Thymus (tissue), 11 donors: ENCODE data around the gene NPLOC4. TPM values are rescaled to one million over a fixed set of nuclear protein-coding genes. Genes with fewer than 3 reads are reported as not detected.

ENCODE experiments used
- DNase-seq, 9 donors: peaks; one replicate each; pipeline ENCODE4 v3.0.0-alpha.2; 2013; ENCODE audit warnings: low spot score in 9 of 9, low read depth in 6 of 9, missing footprints in 1 of 9
- H3K27ac ChIP-seq, 2 donors: one replicate each; pipeline ENCODE4 v1.5.1; 2013; ENCODE audit warnings: control low read depth in 1 of 2, low read depth in 1 of 2, low read length in 1 of 2, mild to moderate bottlenecking in 1 of 2, moderate library complexity in 1 of 2
- H3K27me3 ChIP-seq, 2 donors: one replicate each; pipeline ENCODE4 v1.5.1; 2013; ENCODE audit warnings: low read length in 1 of 2; ENCODE audit not compliant: control insufficient read depth in 2 of 2, insufficient read depth in 1 of 2
- H3K36me3 ChIP-seq, 2 donors: one replicate each; pipeline ENCODE4 v1.5.1; 2013; ENCODE audit warnings: low read length in 1 of 2, mild to moderate bottlenecking in 1 of 2, moderate library complexity in 1 of 2; ENCODE audit not compliant: control insufficient read depth in 2 of 2, insufficient read depth in 2 of 2
- H3K4me1 ChIP-seq, 2 donors: one replicate each; pipeline ENCODE4 v1.5.1; 2013; ENCODE audit warnings: low read length in 2 of 2; ENCODE audit not compliant: control insufficient read depth in 2 of 2, insufficient read depth in 2 of 2
- H3K4me3 ChIP-seq, 2 donors: one replicate each; pipeline ENCODE4 v1.5.1; 2013; ENCODE audit warnings: low read length in 2 of 2, control low read depth in 1 of 2, mild to moderate bottlenecking in 1 of 2
- H3K9me3 ChIP-seq, 2 donors: one replicate each; pipeline ENCODE4 v1.5.1; 2013; ENCODE audit warnings: low read length in 1 of 2, mild to moderate bottlenecking in 1 of 2; ENCODE audit not compliant: control insufficient read depth in 2 of 2, insufficient read depth in 1 of 2
- WGBS: extraction: QIAGEN DNeasy Blood & Tissue Kit; methylation state at CpG from one replicate; pipeline ENCODE4 v1.1.7; 2013; 5-methylcytosine and 5-hydroxymethylcytosine counted together
- polyA plus RNA-seq: library from polyadenylated mRNA; stranded (reverse); fragments of 200-250 nt; gene quantifications from one replicate; pipeline ENCODE4 v1.2.3, GENCODE V29; 2013
- total RNA-seq: library from RNA; stranded (reverse); fragments of 120-200 nt; gene quantifications from one replicate; pipeline ENCODE4 v1.2.4, GENCODE V29; 2013
- donor health status: healthy.

Gene NPLOC4
- total and polyA plus RNA-seq, 2 donors = 26.1 to 43.3 TPM

- H3K36me3 ChIP-seq = peaks cover 21 to 24% of the 10 kb centered on the region in 2 donors
- peaks cover 21 to 56% of the 10 kb centered on the region in 2 donors for H3K27me3 ChIP-seq
- H3K9me3 ChIP-seq = peaks cover 0 to 11% of the 10 kb centered on the region in 2 donors
- peak overlapping the region; percentile 60 to 99 for H3K4me3 ChIP-seq
- 1% methylated on average over 82 of the region's 82 CpGs for WGBS
- H3K4me1 ChIP-seq = peaks cover 12 to 49% of the 10 kb centered on the region in 2 donors
- H3K27ac ChIP-seq = peak overlapping the region; percentile 74 to 99
- peak in 3 of 9 donors; percentile 44 to 64 (median 58) for DNase-seq
Measured at GRCh38 chr17:81514739-81515529, 122.0 kb downstream of the NPLOC4 start.

- peaks cover 15 to 48% of the 10 kb centered on the region in 2 donors for H3K4me1 ChIP-seq
- H3K9me3 ChIP-seq = peaks cover 0 to 11% of the 10 kb centered on the region in 2 donors
- DNase-seq = peak in 1 of 9 donors; percentile 67
- H3K4me3 ChIP-seq = peak overlapping the region; percentile 60 to 99
- peak overlapping the region; percentile 95 to 99 for H3K27ac ChIP-seq
- H3K36me3 ChIP-seq = peaks cover 27 to 29% of the 10 kb centered on the region in 2 donors
- H3K27me3 ChIP-seq = peaks cover 16 to 51% of the 10 kb centered on the region in 2 donors
- WGBS = under 1% methylated on average over 34 of the region's 34 CpGs
Measured at GRCh38 chr17:81514489-81514738, 122.5 kb downstream of the NPLOC4 start.

- peak overlapping the region; percentile 60 to 99 for H3K4me3 ChIP-seq
- peaks cover 32 to 34% of the 10 kb centered on the region in 2 donors for H3K36me3 ChIP-seq
- H3K27me3 ChIP-seq = peaks cover 12 to 46% of the 10 kb centered on the region in 2 donors
- WGBS = 1% methylated on average over 64 of the region's 64 CpGs
- peaks cover 16 to 52% of the 10 kb centered on the region in 2 donors for H3K4me1 ChIP-seq
- H3K27ac ChIP-seq = peak overlapping the region; percentile 95 to 99
- peaks cover 0 to 11% of the 10 kb centered on the region in 2 donors for H3K9me3 ChIP-seq
- DNase-seq = peak in 2 of 9 donors; percentile 45 to 68
Measured at GRCh38 chr17:81513753-81514488, 123.0 kb downstream of the NPLOC4 start.

- Histone ChIP-seq H3K9me3 (peaks cover 0 to 7% of the 10 kb centered on the region in 2 donors), H3K36me3 (peaks cover 37% of the 10 kb centered on the region in 2 donors), H3K27ac (peak overlapping the region; percentile 95 to 99), H3K4me3 (peak overlapping the region; percentile 60 to 99), H3K27me3 (peaks cover 8 to 41% of the 10 kb centered on the region in 2 donors), H3K4me1 (peaks cover 12 to 52% of the 10 kb centered on the region in 2 donors)
- DNase-seq = peak in 4 of 9 donors; percentile 44 to 78 (median 62)
- under 1% methylated on average over 23 of the region's 23 CpGs for WGBS
Measured at GRCh38 chr17:81513372-81513752, 123.5 kb downstream of the NPLOC4 start.

- Histone ChIP-seq H3K4me3 (peak within 1 kb of the TSS; percentile 99 to 100), H3K4me1 (peaks cover 12 to 56% of the 10 kb centered on the region in 2 donors), H3K27me3 (peaks cover 4 to 35% of the 10 kb centered on the region in 2 donors), H3K27ac (peak within 1 kb of the TSS; percentile 95 to 99), H3K9me3 (peaks cover 0 to 7% of the 10 kb centered on the region in 2 donors), H3K36me3 (peaks cover 37% of the 10 kb centered on the region in 2 donors)
- WGBS = under 1% methylated on average over 111 of the region's 111 CpGs
- DNase-seq = peak; percentile 79 to 97 (median 92)
Measured at GRCh38 chr17:81512562-81513371, 124.1 kb downstream of the NPLOC4 start, which contains the start of gene ACTG1. ACTG1 (minus strand) TSS chr17:81512799; CDS start chr17:81512354, 445 bp downstream.

- Histone ChIP-seq H3K27ac (peak overlapping the region; percentile 89 to 99), H3K4me1 (peaks cover 12 to 51% of the 10 kb centered on the region in 2 donors), H3K4me3 (peak overlapping the region; percentile 99 to 100), H3K27me3 (peaks cover 0 to 27% of the 10 kb centered on the region in 2 donors), H3K9me3 (peaks cover 0 to 7% of the 10 kb centered on the region in 2 donors), H3K36me3 (peaks cover 37% of the 10 kb centered on the region in 2 donors)
- DNase-seq = peak in 1 of 9 donors; percentile 35
- WGBS = under 1% methylated on average over 62 of the region's 62 CpGs
Measured at GRCh38 chr17:81511804-81512561, 124.9 kb downstream of the NPLOC4 start.

GRCh38 chr17:81511554-81511803, 125.4 kb downstream of the NPLOC4 start:
- Histone ChIP-seq H3K4me1 (peaks cover 12 to 50% of the 10 kb centered on the region in 2 donors), H3K4me3 (peak overlapping the region; percentile 99 to 100), H3K36me3 (peaks cover 37% of the 10 kb centered on the region in 2 donors), H3K27ac (peak overlapping the region; percentile 78 to 89), H3K27me3 (peaks cover 0 to 22% of the 10 kb centered on the region in 2 donors), H3K9me3 (peaks cover 0 to 7% of the 10 kb centered on the region in 2 donors)
- 1% methylated on average over 9 of the region's 9 CpGs for WGBS
- DNase-seq = peak in 1 of 9 donors; percentile 46
